ENCODE measurements around the gene SLC25A36. TPM values are rescaled to one million over a fixed set of nuclear protein-coding genes. Genes with fewer than 3 reads are reported as not detected.

The SLC25A36 gene
- total RNA-seq, 3 donors from 2014 or later (not counting 1 experiment from before 2014, with no cell fraction given), result 107 to 127 (median 126) TPM

DNA sequence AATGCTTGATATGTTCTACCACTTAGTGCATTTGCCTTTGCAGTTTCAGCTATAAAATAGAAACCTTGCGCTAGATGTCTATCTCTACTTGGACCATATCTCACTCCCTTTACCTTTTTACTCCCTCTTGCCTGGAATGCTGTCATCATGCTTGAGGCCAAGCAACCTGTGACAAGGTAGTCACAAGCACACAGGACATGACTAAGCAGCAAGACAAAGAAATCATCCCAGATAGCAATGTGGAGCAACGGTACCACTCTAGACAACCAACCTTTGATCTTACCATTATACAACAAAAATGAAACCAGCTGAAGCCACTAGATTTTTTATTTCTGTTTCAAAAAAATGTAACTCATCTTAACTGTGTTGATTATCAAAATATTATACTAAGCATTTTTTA, 59.0 kb downstream of the SLC25A36 start:
- Histone ChIP-seq H3K27me3 (ENCODE audit: control insufficient read depth, insufficient read depth, low read length) (no peaks in the 10 kb centered on the region), H3K4me3 (ENCODE audit: low read length) (no peak overlapping the region), H3K9me3 (ENCODE audit: control insufficient read depth, insufficient read depth, low read length) (no peaks in the 10 kb centered on the region), H3K36me3 (ENCODE audit: control insufficient read depth, insufficient read depth, low read length) (no peaks in the 10 kb centered on the region), H3K4me1 (ENCODE audit: control insufficient read depth, insufficient read depth, low read length) (no peaks in the 10 kb centered on the region), H3K27ac (ENCODE audit: low read length) (no peak overlapping the region)
- Mint-ChIP-seq H3K36me3 (no peaks in the 10 kb centered on the region), H3K9me3 (no peaks in the 10 kb centered on the region), H3K4me1 (no peaks in the 10 kb centered on the region), H3K27ac (no peak overlapping the region), H3K27me3 (ENCODE audit: low read depth in 2 of 2) (no peaks in the 10 kb centered on the region), H3K4me3 (no peak overlapping the region)
- TF ChIP-seq CTCF (IDR thresholded peaks at IDR 0.05), result no peak
- intact Hi-C loops (cut with micrococcal nuclease), result loop anchor here (1.0 kb wide), 2 partner anchors 105 to 192 kb away; no protein-coding TSS in a partner anchor
- DNase-seq (no peak), ATAC-seq (no peak)
- WGBS (ENCODE audit: insufficient coverage), result 61% methylated on average over 2 of the region's 2 CpGs

- Histone ChIP-seq H3K9me3 (ENCODE audit: control insufficient read depth, insufficient read depth, low read length) (no peaks in the 10 kb centered on the region), H3K36me3 (ENCODE audit: control insufficient read depth, insufficient read depth, low read length) (no peaks in the 10 kb centered on the region), H3K27ac (ENCODE audit: low read length) (no peak overlapping the region), H3K4me1 (ENCODE audit: control insufficient read depth, insufficient read depth, low read length) (peaks cover under 1% of the 10 kb centered on the region), H3K27me3 (ENCODE audit: control insufficient read depth, insufficient read depth, low read length) (peaks cover 4% of the 10 kb centered on the region), H3K4me3 (ENCODE audit: low read length) (no peak overlapping the region)
- Mint-ChIP-seq H3K4me3 (no peak overlapping the region), H3K36me3 (no peaks in the 10 kb centered on the region), H3K27me3 (ENCODE audit: low read depth in 2 of 2) (peaks cover 7 to 43% of the 10 kb centered on the region in 2 donors), H3K9me3 (no peaks in the 10 kb centered on the region), H3K4me1 (no peaks in the 10 kb centered on the region), H3K27ac (no peak overlapping the region)
- intact Hi-C loops (cut with micrococcal nuclease), result no loop called here
- TF ChIP-seq CTCF (IDR thresholded peaks at IDR 0.05), result no peak
- 100% methylated on average over 1 of the region's 1 CpG for WGBS (ENCODE audit: insufficient coverage)
- ATAC-seq, result no peak
- DNase-seq, result no peak
Measured at GRCh38 chr3:141006344-141006743, 64.7 kb downstream of the SLC25A36 start.

DNA sequence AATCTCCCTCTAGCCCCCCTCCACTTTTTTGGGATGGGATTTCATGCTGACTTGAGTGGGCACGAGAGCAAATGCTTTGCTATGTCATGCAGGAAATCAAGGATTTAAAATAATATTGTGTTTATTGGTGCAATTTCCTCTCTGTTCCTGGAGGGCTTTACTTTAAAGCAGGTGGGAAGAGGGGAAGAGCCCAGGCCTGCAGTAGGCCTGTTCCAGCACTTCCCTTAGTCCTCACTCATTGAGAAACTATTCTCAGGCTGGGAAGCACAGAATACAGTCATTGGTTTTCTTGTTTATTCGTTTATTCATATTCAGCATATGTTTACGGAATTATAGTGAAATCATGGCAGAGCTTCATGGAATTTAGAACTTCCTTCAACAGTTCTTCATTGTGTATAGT, 67.9 kb downstream of the SLC25A36 start:
- H3K27me3 Mint-ChIP-seq (ENCODE audit: low read depth in 2 of 2), result peaks cover 7 to 51% of the 10 kb centered on the region in 2 donors
- no peaks in the 10 kb centered on the region for H3K9me3 Mint-ChIP-seq
- DNase-seq (no peak), ATAC-seq (no peak)
- H3K9me3 ChIP-seq (ENCODE audit: control insufficient read depth, insufficient read depth, low read length), result no peaks in the 10 kb centered on the region
- no peak overlapping the region for H3K27ac ChIP-seq (ENCODE audit: low read length)
- intact Hi-C loops (cut with micrococcal nuclease), result no loop called here
- 65% methylated on average over 2 of the region's 3 CpGs for WGBS (ENCODE audit: insufficient coverage)
- H3K27ac Mint-ChIP-seq, result no peak overlapping the region
- no peaks in the 10 kb centered on the region for H3K36me3 ChIP-seq (ENCODE audit: control insufficient read depth, insufficient read depth, low read length)
- H3K36me3 Mint-ChIP-seq, result no peaks in the 10 kb centered on the region
- no peaks in the 10 kb centered on the region for H3K4me1 Mint-ChIP-seq
- H3K4me1 ChIP-seq (ENCODE audit: control insufficient read depth, insufficient read depth, low read length), result peaks cover 4% of the 10 kb centered on the region
- TF ChIP-seq CTCF (IDR thresholded peaks at IDR 0.05), result no peak
- no peak overlapping the region for H3K4me3 ChIP-seq (ENCODE audit: low read length)
- H3K27me3 ChIP-seq (ENCODE audit: control insufficient read depth, insufficient read depth, low read length), result peaks cover 4% of the 10 kb centered on the region
- no peak overlapping the region for H3K4me3 Mint-ChIP-seq
